Panc1 (cell line): Measurements from ENCODE around the gene PBRM1. TPM values are rescaled to one million over a fixed set of nuclear protein-coding genes. Genes with fewer than 3 reads are reported as not detected.
A peak's percentile ranks its signal among the peaks of the same experiment; 100 is the strongest.

Experiments used
- ATAC-seq: fragments of 200-7000 bp; cut with Tn5 transposase; 2 replicates; pipeline ENCODE4 v1.9.1; 2020; ENCODE audit warnings: mild to moderate bottlenecking, moderate library complexity
- BruUV-seq: library from RNA; stranded (reverse); fragments of 400-500 nt; replicated peaks from 2 replicates; lab custom pipeline; 2021; lab: Mats Ljungman, UMichigan
- CTCF ChIA-PET: fragments of 300-600 bp; sonication (Branson Sonifier 250); formaldehyde crosslinking; loops from one replicate; lab custom pipeline; 2022; ENCODE audit warnings: antibody characterized with exemption; lab: Charles Lee
- POLR2A ChIA-PET: fragments of 300-600 bp; sonication (Branson Sonifier 250); formaldehyde crosslinking; loops from one replicate; lab custom pipeline; 2022; ENCODE audit warnings: antibody characterized with exemption; lab: Charles Lee
- DNase-seq: peaks from one replicate; pipeline ENCODE4 v3.0.0-alpha.2; 2010; ENCODE audit warnings: low read depth, low spot score
- H3K27ac ChIP-seq: 2 replicates; pipeline ENCODE4 v1.5.1; 2011; ENCODE audit warnings: mild to moderate bottlenecking, low read length, inconsistent platforms
- H3K27me3 ChIP-seq: fragments of 200-500 bp; sonication (Bioruptor generic); 2 replicates; pipeline ENCODE4 v1.6.0; 2014; ENCODE audit warnings: low read length, inconsistent platforms; ENCODE audit not compliant: control insufficient read depth, insufficient read depth
- H3K36me3 ChIP-seq: fragments of 200-500 bp; sonication (Bioruptor generic); 2 replicates; pipeline ENCODE4 v1.5.1; 2014; ENCODE audit warnings: inconsistent platforms, mild to moderate bottlenecking, low read length, moderate library complexity; ENCODE audit not compliant: control insufficient read depth, insufficient read depth
- H3K4me1 ChIP-seq: 2 replicates; pipeline ENCODE4 v1.5.1; 2011; ENCODE audit warnings: inconsistent platforms, mild to moderate bottlenecking, low read length, moderate library complexity; ENCODE audit not compliant: control insufficient read depth, insufficient read depth
- H3K4me3 ChIP-seq, 2 experiments: 2 replicates each; pipeline ENCODE4 v1.5.1; 2011 to 2012; ENCODE audit warnings: low read depth in 2 of 2, low read length in 2 of 2, mild to moderate bottlenecking in 2 of 2, inconsistent platforms in 1 of 2, moderate library complexity in 1 of 2
- H3K9me3 ChIP-seq: fragments of 200-500 bp; sonication (Bioruptor generic); 2 replicates; pipeline ENCODE4 v1.5.1; 2014; ENCODE audit warnings: low read depth, mild to moderate bottlenecking, inconsistent platforms, low read length, moderate library complexity; ENCODE audit not compliant: control insufficient read depth, insufficient read depth
- CTCF ChIP-seq: fragments of 450-650 bp; IDR thresholded peaks from 2 replicates; pipeline ENCODE4 v1.5.1; 2017; ENCODE audit warnings: mild to moderate bottlenecking
- POLR2AphosphoS5 ChIP-seq: IDR thresholded peaks from 2 replicates; pipeline ENCODE4 v1.6.1; 2012; ENCODE audit warnings: mild to moderate bottlenecking, low read depth, low read length, moderate library complexity
- REST ChIP-seq, 2 experiments: IDR thresholded peaks; 2 replicates each; pipeline ENCODE4 v1.6.1; 2011 to 2012; ENCODE audit warnings: low read depth in 2 of 2, control low read depth in 1 of 2, low read length in 1 of 2, mild to moderate bottlenecking in 1 of 2, moderate library complexity in 1 of 2; ENCODE audit not compliant: insufficient read depth in 1 of 2
- SIN3A ChIP-seq: IDR thresholded peaks from 2 replicates; pipeline ENCODE4 v1.6.1; 2012; ENCODE audit warnings: low read depth, mild to moderate bottlenecking, low read length, moderate library complexity, borderline replicate concordance; ENCODE audit not compliant: insufficient read depth
- TCF7L2 ChIP-seq: IDR thresholded peaks from 2 replicates; pipeline ENCODE4 v1.6.1; 2011; ENCODE audit warnings: mild to moderate bottlenecking, low read depth, low read length, inconsistent platforms
- in situ Hi-C: cut with HindIII; loops from 2 replicates; pipeline ENCODE4 v1.10.0; 2016; ENCODE audit warnings: low sequenced_read_pairs, low pct_unique_long_range_greater_than_20kb
- intact Hi-C: fragments of 100-400 bp; cut with micrococcal nuclease; formaldehyde crosslinking; loops from one replicate; pipeline ENCODE4 v1.10.0; 2022; ENCODE audit not compliant: unreplicated experiment
- total RNA-seq: library from RNA; stranded (reverse); gene quantifications from one replicate; pipeline ENCODE4 v1.2.1, GENCODE V29; 2021; ENCODE audit not compliant: unreplicated experiment

PBRM1 gene
- total RNA-seq, 1 experiment from 2014 or later: 43.5 TPM

GRCh38 chr3:52695798-52696671 lies 10.3 kb upstream of the PBRM1 start:
- no TSS peak for BruUV-seq
- no peak overlapping the region for H3K4me3 ChIP-seq
- H3K9me3 ChIP-seq: no peaks in the 10 kb centered on the region
- peaks cover 32% of the 10 kb centered on the region for H3K36me3 ChIP-seq
- in situ Hi-C loops: no loop called here
- POLR2A ChIA-PET: no interaction called here
- CTCF ChIA-PET: no interaction called here
- ATAC-seq (no peak; the same call in 1 of the 2 replicates), DNase-seq (no peak)
- intact Hi-C loops: no loop called here
- TF ChIP-seq SIN3A: no peak
- no peak for TF ChIP-seq POLR2AphosphoS5
- TF ChIP-seq TCF7L2: no peak
- no peak for TF ChIP-seq CTCF
- TF ChIP-seq REST (IDR thresholded peaks at IDR 0.05; ENCODE audit: insufficient read depth in 1 of 2, low read depth in 2 of 2, low read length in 1 of 2): no peak
- no peaks in the 10 kb centered on the region for H3K27me3 ChIP-seq
- H3K4me1 ChIP-seq: no peaks in the 10 kb centered on the region
- H3K27ac ChIP-seq: no peak overlapping the region

GRCh38 chr3:52694528-52695189 lies 8.9 kb upstream of the PBRM1 start:
- intact Hi-C loops: no loop called here
- H3K4me3 ChIP-seq: no peak overlapping the region
- H3K27me3 ChIP-seq: no peaks in the 10 kb centered on the region
- no peak for ATAC-seq
- TSS peak; percentile 72 for BruUV-seq
- no peak for TF ChIP-seq SIN3A
- TF ChIP-seq CTCF: no peak
- TF ChIP-seq REST (IDR thresholded peaks at IDR 0.05; ENCODE audit: insufficient read depth in 1 of 2, low read depth in 2 of 2, low read length in 1 of 2): no peak
- TF ChIP-seq TCF7L2: no peak
- no peak; the same call in 1 of the 2 replicates for TF ChIP-seq POLR2AphosphoS5
- no peak for DNase-seq
- no peaks in the 10 kb centered on the region for H3K4me1 ChIP-seq
- CTCF ChIA-PET: no interaction called here
- POLR2A ChIA-PET: no interaction called here
- no peak overlapping the region for H3K27ac ChIP-seq
- peaks cover 37% of the 10 kb centered on the region for H3K36me3 ChIP-seq
- in situ Hi-C loops: no loop called here
- no peaks in the 10 kb centered on the region for H3K9me3 ChIP-seq
